Stomach (tissue), 4 donors: ENCODE data around the gene COG4.

ENCODE experiments used
- CTCF ChIP-seq, 7 experiments: fragments of 450-650 bp in 4 of 7; fragments of 200-600 bp in 3 of 7; sonication (generic) in 3 of 7; IDR thresholded peaks; one replicate each; pipeline ENCODE4 v1.5.1; 2016 to 2019; ENCODE audit warnings: antibody characterized with exemption in 7 of 7, control low read depth in 2 of 7, mild to moderate bottlenecking in 1 of 7
- EP300 ChIP-seq: sonication (generic); formaldehyde crosslinking; IDR thresholded peaks from one replicate; pipeline ENCODE4 v1.6.1; 2017; ENCODE audit warnings: antibody characterized with exemption
- POLR2A ChIP-seq, 4 donors: fragments of 450-650 bp; IDR thresholded peaks; one replicate each; pipeline ENCODE4 v1.6.1; 2016; ENCODE audit warnings: antibody characterized with exemption in 4 of 4, control low read depth in 2 of 4, mild to moderate bottlenecking in 1 of 4, moderate library complexity in 1 of 4
- POLR2AphosphoS5 ChIP-seq, 3 donors: sonication (generic); formaldehyde crosslinking; IDR thresholded peaks; one replicate each; pipeline ENCODE4 v1.6.1; 2016; ENCODE audit warnings: antibody characterized with exemption in 3 of 3

- TF ChIP-seq CTCF (IDR thresholded peaks at IDR 0.05) (no peak), POLR2A (IDR thresholded peaks at IDR 0.05) (no peak), POLR2AphosphoS5 (IDR thresholded peaks at IDR 0.05) (no peak), EP300 (no peak)
Measured at GRCh38 chr16:70540994-70541393, 17.6 kb upstream of the COG4 start.
